ENCODE results near the gene DHCR24. TPM values are rescaled to one million over a fixed set of nuclear protein-coding genes. Genes with fewer than 3 reads are reported as not detected.

Gene DHCR24
- total RNA-seq, 1 donor from 2014 or later = 118 TPM

DNA sequence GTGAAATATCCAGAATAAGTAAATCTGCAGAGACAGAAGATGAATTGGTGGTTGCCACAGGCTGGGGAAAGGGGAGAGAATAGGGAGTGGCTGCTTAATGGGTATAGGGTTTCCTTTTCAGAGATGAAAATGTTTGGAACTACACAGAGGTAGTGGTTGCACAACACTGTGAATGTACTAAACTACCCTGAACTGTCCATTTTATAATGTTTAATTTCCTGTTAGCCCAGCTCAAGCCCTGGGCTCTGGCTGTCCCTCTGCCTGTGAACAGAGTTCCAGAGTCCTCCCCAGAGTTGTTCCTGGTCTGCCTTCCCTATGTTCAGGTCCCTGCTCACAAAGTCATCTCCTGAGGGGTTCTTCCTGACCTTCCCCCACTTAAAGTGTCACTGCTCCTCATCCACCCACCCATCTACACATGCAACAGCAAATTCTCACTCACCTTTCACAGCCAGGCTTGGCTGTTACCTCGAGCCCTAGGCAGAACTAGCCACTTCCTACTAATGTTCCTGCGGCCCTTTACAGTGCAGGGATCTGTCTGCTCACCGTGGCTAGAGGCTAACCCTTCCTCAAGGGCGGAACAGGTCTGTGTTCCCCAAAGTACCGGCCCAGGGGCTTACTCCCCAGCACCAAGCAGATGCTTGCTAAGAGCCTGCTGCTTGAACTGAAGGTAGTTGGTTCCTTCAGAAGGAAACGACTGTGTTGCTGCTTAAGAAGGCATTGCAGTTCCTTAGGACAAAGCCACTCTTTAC lies 22.4 kb downstream of the DHCR24 start:
- Histone ChIP-seq H3K36me3 (ENCODE audit: control insufficient read depth, insufficient read depth, low read length) (peaks cover 59% of the 10 kb centered on the region), H3K27me3 (ENCODE audit: control insufficient read depth, insufficient read depth, low read length) (no peaks in the 10 kb centered on the region), H3K4me3 (ENCODE audit: low read depth, low read length) (no peak overlapping the region)
- FAIRE-seq (no peak), DNase-seq (ENCODE audit: low read depth) (no peak)
- TF ChIP-seq, protein P1, sequence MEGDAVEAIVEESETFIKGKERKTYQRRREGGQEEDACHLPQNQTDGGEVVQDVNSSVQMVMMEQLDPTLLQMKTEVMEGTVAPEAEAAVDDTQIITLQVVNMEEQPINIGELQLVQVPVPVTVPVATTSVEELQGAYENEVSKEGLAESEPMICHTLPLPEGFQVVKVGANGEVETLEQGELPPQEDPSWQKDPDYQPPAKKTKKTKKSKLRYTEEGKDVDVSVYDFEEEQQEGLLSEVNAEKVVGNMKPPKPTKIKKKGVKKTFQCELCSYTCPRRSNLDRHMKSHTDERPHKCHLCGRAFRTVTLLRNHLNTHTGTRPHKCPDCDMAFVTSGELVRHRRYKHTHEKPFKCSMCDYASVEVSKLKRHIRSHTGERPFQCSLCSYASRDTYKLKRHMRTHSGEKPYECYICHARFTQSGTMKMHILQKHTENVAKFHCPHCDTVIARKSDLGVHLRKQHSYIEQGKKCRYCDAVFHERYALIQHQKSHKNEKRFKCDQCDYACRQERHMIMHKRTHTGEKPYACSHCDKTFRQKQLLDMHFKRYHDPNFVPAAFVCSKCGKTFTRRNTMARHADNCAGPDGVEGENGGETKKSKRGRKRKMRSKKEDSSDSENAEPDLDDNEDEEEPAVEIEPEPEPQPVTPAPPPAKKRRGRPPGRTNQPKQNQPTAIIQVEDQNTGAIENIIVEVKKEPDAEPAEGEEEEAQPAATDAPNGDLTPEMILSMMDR (IDR thresholded peaks at IDR 0.05; ENCODE audit: insufficient read depth, low read length, severe bottlenecking) = no peak

DNA sequence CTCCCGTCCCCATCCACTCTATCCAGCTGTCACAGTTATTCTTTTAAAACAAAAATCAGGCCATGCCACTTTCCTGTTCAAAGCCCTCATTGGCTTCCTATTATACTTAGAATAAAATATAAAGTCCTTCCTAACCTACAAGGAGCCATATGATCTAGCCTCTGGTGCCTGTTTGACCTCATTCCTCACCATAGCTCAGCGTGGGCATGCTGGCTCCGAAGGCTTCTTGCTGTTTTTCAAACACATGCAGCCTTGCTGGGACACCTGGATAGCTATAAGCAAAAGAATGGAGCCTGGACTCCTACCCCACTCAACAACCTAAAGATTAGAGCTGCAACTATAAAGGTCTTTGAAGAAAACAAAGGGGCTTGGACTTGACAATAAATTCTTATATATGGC lies 23.7 kb downstream of the DHCR24 start:
- H3K4me3 ChIP-seq (ENCODE audit: low read depth, low read length) = no peak overlapping the region
- H3K27me3 ChIP-seq (ENCODE audit: control insufficient read depth, insufficient read depth, low read length) = no peaks in the 10 kb centered on the region
- H3K36me3 ChIP-seq (ENCODE audit: control insufficient read depth, insufficient read depth, low read length) = peaks cover 52% of the 10 kb centered on the region
- TF ChIP-seq, protein P1 (IDR thresholded peaks at IDR 0.05; ENCODE audit: insufficient read depth, low read length, severe bottlenecking) = no peak
- FAIRE-seq (no peak), DNase-seq (ENCODE audit: low read depth) (no peak)

DNA sequence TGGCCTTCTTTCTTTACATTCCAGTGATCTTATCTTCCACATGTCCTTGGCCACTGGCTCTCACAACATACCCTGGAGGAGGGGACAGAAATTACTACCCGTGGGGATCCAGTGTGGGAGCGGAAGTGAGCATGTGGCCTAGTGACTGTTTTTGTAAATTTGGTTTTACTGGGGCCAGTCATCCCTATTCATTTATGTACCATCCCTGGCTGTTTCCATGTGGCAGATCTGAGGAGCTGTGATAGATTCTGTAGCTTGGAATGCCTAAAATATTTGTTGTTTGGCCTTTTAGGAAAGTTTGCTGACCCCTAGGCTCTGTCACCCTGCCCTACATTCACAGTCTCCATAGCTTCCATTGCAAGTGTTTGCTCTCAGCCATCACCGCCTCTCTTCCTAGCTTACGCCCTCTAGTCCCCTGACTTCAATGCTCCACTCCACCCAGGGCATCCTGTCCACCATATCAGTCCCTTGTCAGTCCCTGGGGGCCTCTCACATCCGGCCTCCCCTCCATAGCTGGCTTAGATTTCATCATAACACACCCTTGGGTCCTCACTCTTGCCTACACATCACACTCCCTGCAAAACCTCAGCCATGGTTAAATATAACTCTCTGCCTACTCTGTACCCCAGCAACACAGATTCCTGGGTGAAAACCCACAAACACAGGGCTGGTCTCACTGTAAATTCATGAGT lies 25.8 kb downstream of the DHCR24 start:
- Histone ChIP-seq H3K27me3 (ENCODE audit: control insufficient read depth, insufficient read depth, low read length) (no peaks in the 10 kb centered on the region), H3K4me3 (ENCODE audit: low read depth, low read length) (no peak overlapping the region), H3K36me3 (ENCODE audit: control insufficient read depth, insufficient read depth, low read length) (peaks cover 38% of the 10 kb centered on the region)
- no peak for FAIRE-seq
- no peak for DNase-seq (ENCODE audit: low read depth)
- TF ChIP-seq, protein P1 (IDR thresholded peaks at IDR 0.05; ENCODE audit: insufficient read depth, low read length, severe bottlenecking) = no peak

DNA sequence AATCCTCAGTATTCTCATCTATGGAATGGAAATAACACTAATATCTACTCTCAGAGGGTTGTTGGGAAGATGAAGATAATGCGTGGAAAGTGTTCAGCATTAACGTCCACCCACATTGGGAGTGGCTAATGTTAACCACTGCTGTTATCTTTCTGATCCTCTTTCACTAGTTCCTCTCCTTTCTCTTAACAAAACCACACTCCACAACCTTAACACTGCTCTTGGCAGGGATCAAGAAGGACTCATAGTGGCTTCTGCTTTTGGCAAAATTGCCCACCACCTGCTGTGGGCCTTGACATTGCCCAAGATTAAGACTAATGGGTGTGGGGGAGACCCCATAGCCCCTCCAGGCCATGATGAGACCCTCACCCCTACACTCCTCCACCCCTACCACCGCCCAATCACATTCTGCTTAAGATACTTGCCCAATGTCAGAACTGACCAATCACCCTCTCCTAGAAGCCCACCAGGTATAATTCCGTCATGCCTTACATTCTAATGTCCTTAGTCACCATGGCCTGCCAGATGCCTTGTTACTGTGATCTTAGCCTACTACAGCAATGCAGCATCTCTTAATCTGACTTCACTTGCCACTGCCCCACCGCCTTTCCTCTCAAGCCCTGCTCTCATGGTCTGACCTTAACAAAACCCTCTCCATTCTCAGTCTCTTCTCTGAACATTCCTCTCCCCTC lies 27.1 kb downstream of the DHCR24 start:
- Histone ChIP-seq H3K27me3 (ENCODE audit: control insufficient read depth, insufficient read depth, low read length) (no peaks in the 10 kb centered on the region), H3K36me3 (ENCODE audit: control insufficient read depth, insufficient read depth, low read length) (peaks cover 36% of the 10 kb centered on the region), H3K4me3 (ENCODE audit: low read depth, low read length) (no peak overlapping the region)
- no peak for FAIRE-seq
- DNase-seq (ENCODE audit: low read depth) = no peak
- TF ChIP-seq, protein P1 (IDR thresholded peaks at IDR 0.05; ENCODE audit: insufficient read depth, low read length, severe bottlenecking) = no peak

DNA sequence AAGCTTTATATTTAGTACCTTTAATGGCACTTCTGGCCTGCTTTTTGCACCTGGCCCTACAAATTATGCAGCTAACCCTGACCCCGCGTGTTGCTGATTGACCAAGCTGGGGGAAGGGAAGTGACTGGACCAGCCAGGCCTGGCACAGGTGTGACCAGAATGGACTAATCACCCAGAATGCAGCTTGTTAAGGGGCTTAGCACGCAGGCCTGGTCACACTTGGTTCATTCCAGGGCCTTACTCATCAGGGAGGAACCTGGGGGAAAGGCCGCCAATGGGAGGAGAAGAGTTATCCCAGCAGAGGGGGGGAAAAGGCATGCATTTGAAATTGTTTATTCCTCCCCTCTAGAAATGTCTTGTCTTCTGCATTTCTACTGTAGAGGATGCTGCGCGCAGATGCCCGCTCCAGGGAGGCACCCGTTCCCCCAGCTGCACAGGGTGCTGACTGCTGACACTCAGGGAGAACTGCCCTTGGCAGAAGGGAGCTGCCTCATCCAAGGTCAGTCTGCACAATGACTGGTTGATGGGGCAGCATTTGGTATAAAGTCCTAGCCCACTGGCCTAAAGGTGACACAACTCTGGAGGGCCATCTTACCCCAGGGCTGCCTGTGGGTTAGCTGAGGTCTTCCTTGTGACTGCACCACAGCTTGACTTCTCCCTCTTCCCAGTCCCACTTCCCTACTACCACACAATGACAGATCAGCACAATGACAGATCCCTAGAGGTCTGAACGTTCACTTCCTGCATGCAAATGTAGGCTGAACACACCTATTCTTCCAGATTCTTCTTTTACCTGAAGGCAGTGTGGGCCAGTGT lies 29.0 kb downstream of the DHCR24 start:
- peaks cover 44% of the 10 kb centered on the region for H3K36me3 ChIP-seq (ENCODE audit: control insufficient read depth, insufficient read depth, low read length)
- no peak for FAIRE-seq
- TF ChIP-seq, protein P1 (IDR thresholded peaks at IDR 0.05; ENCODE audit: insufficient read depth, low read length, severe bottlenecking) = no peak
- DNase-seq (ENCODE audit: low read depth) = peak; percentile 60
- H3K27me3 ChIP-seq (ENCODE audit: control insufficient read depth, insufficient read depth, low read length) = no peaks in the 10 kb centered on the region
- H3K4me3 ChIP-seq (ENCODE audit: low read depth, low read length) = no peak overlapping the region
